HCT116 (cell line): ENCODE results near the gene BCO1. TPM values are rescaled to one million over a fixed set of nuclear protein-coding genes. Genes with fewer than 3 reads are reported as not detected.

ENCODE experiments used
- ATAC-seq: fragments of 200-7000 bp; cut with Tn5 transposase; 2 replicates; pipeline ENCODE4 v1.9.1; 2020; ENCODE audit warnings: mild to moderate bottlenecking, moderate library complexity
- BruUV-seq: library from RNA; stranded (reverse); fragments of 400-500 nt; replicated peaks from 2 replicates; lab custom pipeline; 2021; lab: Mats Ljungman, UMichigan
- CTCF ChIA-PET: fragments of 300-600 bp; sonication (Branson Sonifier 250); formaldehyde crosslinking; loops from one replicate; lab custom pipeline; 2021; ENCODE audit warnings: antibody characterized with exemption; lab: Charles Lee
- POLR2A ChIA-PET: fragments of 300-600, 350-600 bp; sonication (Branson Sonifier 250); formaldehyde crosslinking; loops from one replicate; lab custom pipeline; 2021; ENCODE audit warnings: antibody characterized with exemption; lab: Charles Lee
- RAD21 ChIA-PET, 2 experiments: fragments of 300-600 bp; sonication (Branson Sonifier 250); formaldehyde crosslinking; loops; one replicate each; lab custom pipeline; 2023; ENCODE audit warnings: low total read pairs in 2 of 2; ENCODE audit not compliant: uncharacterized antibody in 2 of 2, unreplicated experiment in 2 of 2, low non-redundant PET in 1 of 2; lab: Charles Lee
- DNase-seq: peaks from one replicate; pipeline ENCODE4 v3.0.0-alpha.2; 2010; ENCODE audit warnings: low read depth, low spot score
- H2AFZ ChIP-seq: fragments of 200-600 bp; shearing (Covaris generic), sonication (generic); 2 replicates; pipeline ENCODE4 v1.6.1; 2017; ENCODE audit warnings: low read depth, mixed run types, mixed read lengths, antibody characterized with exemption, low read length; ENCODE audit not compliant: poor library complexity, severe bottlenecking
- H3K27ac ChIP-seq: 2 replicates; pipeline ENCODE4 v1.5.1; 2012; ENCODE audit warnings: low read depth, low read length
- H3K27me3 ChIP-seq: fragments of 200-600 bp; sonication (generic); 2 replicates; pipeline ENCODE4 v1.6.1; 2016; ENCODE audit warnings: mixed run types, low read length, mixed read lengths; ENCODE audit not compliant: insufficient read depth
- H3K36me3 ChIP-seq, 2 experiments: fragments of 200-500 bp in 1 of 2; fragments of 200-600 bp in 1 of 2; sonication (Bioruptor generic) in 1 of 2; sonication (generic) in 1 of 2; 2 replicates each; pipeline versions ENCODE4 v1.5.1 to v1.6.1; 2014 to 2016; ENCODE audit warnings: low read length in 2 of 2, inconsistent platforms in 1 of 2, mixed read lengths in 1 of 2, mixed run types in 1 of 2; ENCODE audit not compliant: insufficient read depth in 2 of 2, control insufficient read depth in 1 of 2
- H3K4me1 ChIP-seq, 2 experiments: fragments of 200-600 bp in 1 of 2; sonication (generic) in 1 of 2; 2 replicates each; pipeline versions ENCODE4 v1.5.1 to v1.6.1; 2012 to 2017; ENCODE audit warnings: low read length in 2 of 2, inconsistent platforms in 1 of 2, mild to moderate bottlenecking in 1 of 2, mixed read lengths in 1 of 2, mixed run types in 1 of 2, moderate library complexity in 1 of 2; ENCODE audit not compliant: insufficient read depth in 2 of 2, control insufficient read depth in 1 of 2
- H3K4me2 ChIP-seq: fragments of 200-600 bp; sonication (generic); 2 replicates; pipeline ENCODE4 v1.6.1; 2017; ENCODE audit warnings: mixed run types, low read length, mixed read lengths
- H3K4me3 ChIP-seq, 2 experiments: fragments of 200-600 bp in 1 of 2; sonication (generic) in 1 of 2; replicated peaks in 1 of 2; 2 replicates each; pipeline ENCODE4 v1.5.1; 2011 to 2016; ENCODE audit warnings: low read length in 2 of 2, control low read depth in 1 of 2, low read depth in 1 of 2, mild to moderate bottlenecking in 1 of 2, mixed read lengths in 1 of 2, mixed run types in 1 of 2
- H3K79me2 ChIP-seq: fragments of 200-600 bp; sonication (generic); 2 replicates; pipeline ENCODE4 v1.6.1; 2017; ENCODE audit warnings: mild to moderate bottlenecking, mixed run types, low read length, moderate library complexity, mixed read lengths; ENCODE audit not compliant: insufficient read depth
- H3K9ac ChIP-seq: fragments of 200-600 bp; sonication (generic); 2 replicates; pipeline ENCODE4 v1.6.1; 2016; ENCODE audit warnings: low read length, mixed read lengths
- H3K9me2 ChIP-seq: fragments of 200-600 bp; sonication (generic), shearing (Covaris generic); 2 replicates; pipeline ENCODE4 v1.6.1; 2017; ENCODE audit warnings: mixed run types, mild to moderate bottlenecking, moderate library complexity; ENCODE audit not compliant: insufficient read depth
- H3K9me3 ChIP-seq, 2 experiments: fragments of 200-500 bp in 1 of 2; fragments of 200-600 bp in 1 of 2; sonication (Bioruptor generic) in 1 of 2; sonication (generic) in 1 of 2; 2 replicates each; pipeline ENCODE4 v1.6.1; 2014 to 2017; ENCODE audit warnings: low read length in 2 of 2, mixed read lengths in 2 of 2, inconsistent platforms in 1 of 2, low read depth in 1 of 2, mild to moderate bottlenecking in 1 of 2, mixed run types in 1 of 2, moderate library complexity in 1 of 2; ENCODE audit not compliant: control insufficient read depth in 1 of 2, insufficient read depth in 1 of 2
- H4K20me1 ChIP-seq: fragments of 200-600 bp; sonication (generic), shearing (Covaris generic); 2 replicates; pipeline ENCODE4 v1.6.1; 2017; ENCODE audit warnings: mixed run types, mild to moderate bottlenecking, moderate library complexity; ENCODE audit not compliant: insufficient read depth
- ATF3 ChIP-seq: IDR thresholded peaks from 2 replicates; pipeline ENCODE4 v1.6.1; 2012
- CBX3 ChIP-seq: IDR thresholded peaks from 2 replicates; pipeline ENCODE4 v1.6.1; 2012; ENCODE audit warnings: low read depth
- ELF1 ChIP-seq: IDR thresholded peaks from 2 replicates; pipeline ENCODE4 v1.6.1; 2012; ENCODE audit warnings: low read depth, borderline replicate concordance
- REST ChIP-seq: IDR thresholded peaks from 2 replicates; pipeline ENCODE4 v1.6.1; 2012; ENCODE audit warnings: low read depth
- SIN3A ChIP-seq: IDR thresholded peaks from 2 replicates; pipeline ENCODE4 v1.6.1; 2012; ENCODE audit warnings: low read depth
- SRF ChIP-seq: IDR thresholded peaks from 2 replicates; pipeline ENCODE4 v1.6.1; 2012; ENCODE audit warnings: low read depth
- YY1 ChIP-seq: IDR thresholded peaks from 2 replicates; pipeline ENCODE4 v1.6.1; 2011; ENCODE audit warnings: low read length, low read depth, moderate library complexity, mild to moderate bottlenecking; ENCODE audit not compliant: insufficient replicate concordance; ENCODE audit errors: extremely low read depth
- intact Hi-C: fragments of 100-400 bp; cut with micrococcal nuclease; formaldehyde crosslinking; loops from 2 replicates; pipeline ENCODE4 v1.10.0; 2022
- total RNA-seq: library from RNA; stranded (reverse); gene quantifications from one replicate; pipeline ENCODE4 v1.2.1, GENCODE V29; 2021; ENCODE audit not compliant: unreplicated experiment

BCO1 gene
- total RNA-seq, 1 experiment from 2014 or later = not detected

GRCh38 chr16:81337097-81337496 lies 98.6 kb downstream of the BCO1 start:
- DNase-seq (no peak), ATAC-seq (no peak)
- Histone ChIP-seq H3K27me3 (no peaks in the 10 kb centered on the region), H3K79me2 (peaks cover 42% of the 10 kb centered on the region), H3K9me3 (peaks cover 0 to 4% of the 10 kb centered on the region in 2 experiments; a peak in 1 of 4 replicates), H3K4me1 (no peaks in the 10 kb centered on the region), H3K27ac (no peak overlapping the region), H3K36me3 (no peaks in the 10 kb centered on the region), H3K9ac (no peak overlapping the region), H3K4me2 (no peak overlapping the region), H3K9me2 (no peaks in the 10 kb centered on the region), H4K20me1 (no peaks in the 10 kb centered on the region), H3K4me3 (no peak overlapping the region), H2AFZ (no peak overlapping the region)
- intact Hi-C loops = no loop called here
- BruUV-seq = no TSS peak
- ChIA-PET CTCF (no interaction called here), RAD21 (no interaction called here), POLR2A (no interaction called here)
- TF ChIP-seq CBX3 (no peak), YY1 (no peak), REST (no peak), SRF (no peak), SIN3A (no peak), ATF3 (no peak), ELF1 (no peak)

Other genes starting within 250 kb of the BCO1 start
- 119 TPM for gene CMC2, start 231.8 kb upstream of the BCO1 start, total RNA-seq
- gene CENPN, start 231.5 kb upstream of the BCO1 start, total RNA-seq = 76.7 TPM
- gene ATMIN, start 202.8 kb upstream of the BCO1 start, total RNA-seq = 46.7 TPM
- gene C16orf46, start 161.5 kb upstream of the BCO1 start, total RNA-seq = 1.7 TPM
- gene GCSH, start 142.3 kb upstream of the BCO1 start, total RNA-seq = 117 TPM
- 22.5 TPM for gene GAN, start 76.3 kb downstream of the BCO1 start, total RNA-seq
- 64.6 TPM for gene CMIP, start 206.1 kb downstream of the BCO1 start, total RNA-seq